ENCODE measurements around the gene RPTOR. TPM values are rescaled to one million over a fixed set of nuclear protein-coding genes. Genes with fewer than 3 reads are reported as not detected.

Gene RPTOR
- total and polyA plus RNA-seq, 4 experiments from 2014 or later: 2.4 to 51.8 (median 29.6) TPM

GRCh38 chr17:80509311-80509710 lies 35.3 kb upstream of the RPTOR start:
- no peak overlapping the region for H3K4me3 Mint-ChIP-seq
- ChIA-PET POLR2A (ENCODE audit: partially characterized antibody) (no interaction called here), CTCF (ENCODE audit: partially characterized antibody) (no interaction called here)
- no peaks in the 10 kb centered on the region for H3K9me3 Mint-ChIP-seq
- peaks cover 11 to 12% of the 10 kb centered on the region in 2 donors for H3K27me3 Mint-ChIP-seq
- Histone ChIP-seq H3K27me3 (ENCODE audit: insufficient read depth, low read length) (no peaks in the 10 kb centered on the region), H3K27ac (ENCODE audit: low read depth, low read length) (no peak overlapping the region), H3K36me3 (ENCODE audit: insufficient read depth, low read length) (no peaks in the 10 kb centered on the region), H3K9me3 (ENCODE audit: control insufficient read depth in 1 of 2, low read length in 2 of 2) (no peaks in the 10 kb centered on the region), H3K4me1 (ENCODE audit: insufficient read depth, low read length) (no peaks in the 10 kb centered on the region), H3K4me3 (ENCODE audit: low read length in 2 of 2) (no peak overlapping the region)
- no peak overlapping the region for H3K27ac Mint-ChIP-seq
- intact Hi-C loops (cut with micrococcal nuclease): no loop called here
- no peaks in the 10 kb centered on the region for H3K4me1 Mint-ChIP-seq
- H3K36me3 Mint-ChIP-seq: no peaks in the 10 kb centered on the region
- no peak for DNase-seq

GRCh38 chr17:80510132-80510531 lies 34.5 kb upstream of the RPTOR start:
- DNase-seq: no peak
- intact Hi-C loops (cut with micrococcal nuclease): no loop called here
- Mint-ChIP-seq H3K36me3 (no peaks in the 10 kb centered on the region), H3K9me3 (no peaks in the 10 kb centered on the region), H3K4me1 (no peaks in the 10 kb centered on the region), H3K27ac (no peak overlapping the region), H3K4me3 (no peak overlapping the region), H3K27me3 (peaks cover 10 to 11% of the 10 kb centered on the region in 2 donors)
- Histone ChIP-seq H3K27ac (ENCODE audit: low read depth, low read length) (no peak overlapping the region), H3K27me3 (ENCODE audit: insufficient read depth, low read length) (no peaks in the 10 kb centered on the region), H3K4me1 (ENCODE audit: insufficient read depth, low read length) (no peaks in the 10 kb centered on the region), H3K4me3 (ENCODE audit: low read length in 2 of 2) (no peak overlapping the region), H3K36me3 (ENCODE audit: insufficient read depth, low read length) (no peaks in the 10 kb centered on the region), H3K9me3 (ENCODE audit: control insufficient read depth in 1 of 2, low read length in 2 of 2) (no peaks in the 10 kb centered on the region)
- POLR2A ChIA-PET (ENCODE audit: partially characterized antibody): no interaction called here
- CTCF ChIA-PET (ENCODE audit: partially characterized antibody): no interaction called here

GRCh38 chr17:80510772-80511171 lies 33.9 kb upstream of the RPTOR start:
- Mint-ChIP-seq H3K4me3 (no peak overlapping the region), H3K9me3 (no peaks in the 10 kb centered on the region), H3K4me1 (no peaks in the 10 kb centered on the region), H3K27me3 (peaks cover 8 to 9% of the 10 kb centered on the region in 2 donors), H3K27ac (no peak overlapping the region), H3K36me3 (no peaks in the 10 kb centered on the region)
- POLR2A ChIA-PET (ENCODE audit: partially characterized antibody): no interaction called here
- DNase-seq: no peak
- no peaks in the 10 kb centered on the region for H3K36me3 ChIP-seq (ENCODE audit: insufficient read depth, low read length)
- H3K27me3 ChIP-seq (ENCODE audit: insufficient read depth, low read length): no peaks in the 10 kb centered on the region
- no peaks in the 10 kb centered on the region for H3K4me1 ChIP-seq (ENCODE audit: insufficient read depth, low read length)
- CTCF ChIA-PET (ENCODE audit: partially characterized antibody): interaction anchor here (0.7 kb wide), 1 partner anchor 807 kb away, joined by 3 read pairs; no protein-coding TSS in a partner anchor
- no peaks in the 10 kb centered on the region for H3K9me3 ChIP-seq (ENCODE audit: control insufficient read depth in 1 of 2, low read length in 2 of 2)
- intact Hi-C loops (cut with micrococcal nuclease): no loop called here
- no peak overlapping the region for H3K27ac ChIP-seq (ENCODE audit: low read depth, low read length)
- no peak overlapping the region for H3K4me3 ChIP-seq (ENCODE audit: low read length in 2 of 2)

GRCh38 chr17:80511222-80512180 lies 33.1 kb upstream of the RPTOR start:
- no peaks in the 10 kb centered on the region for H3K27me3 ChIP-seq (ENCODE audit: insufficient read depth, low read length)
- intact Hi-C loops (cut with micrococcal nuclease): no loop called here
- Mint-ChIP-seq H3K27ac (no peak overlapping the region), H3K4me1 (no peaks in the 10 kb centered on the region), H3K36me3 (no peaks in the 10 kb centered on the region), H3K27me3 (peaks cover 8 to 9% of the 10 kb centered on the region in 2 donors), H3K9me3 (no peaks in the 10 kb centered on the region), H3K4me3 (no peak overlapping the region)
- no peak for DNase-seq
- no peaks in the 10 kb centered on the region for H3K9me3 ChIP-seq (ENCODE audit: control insufficient read depth in 1 of 2, low read length in 2 of 2)
- ChIA-PET CTCF (ENCODE audit: partially characterized antibody) (no interaction called here), POLR2A (ENCODE audit: partially characterized antibody) (no interaction called here)
- no peak overlapping the region for H3K27ac ChIP-seq (ENCODE audit: low read depth, low read length)
- no peak overlapping the region for H3K4me3 ChIP-seq (ENCODE audit: low read length in 2 of 2)
- H3K36me3 ChIP-seq (ENCODE audit: insufficient read depth, low read length): no peaks in the 10 kb centered on the region
- no peaks in the 10 kb centered on the region for H3K4me1 ChIP-seq (ENCODE audit: insufficient read depth, low read length)

GRCh38 chr17:80512233-80512632 lies 32.4 kb upstream of the RPTOR start:
- POLR2A ChIA-PET (ENCODE audit: partially characterized antibody): no interaction called here
- Mint-ChIP-seq H3K27me3 (peaks cover 6 to 8% of the 10 kb centered on the region in 2 donors), H3K36me3 (no peaks in the 10 kb centered on the region), H3K4me1 (no peaks in the 10 kb centered on the region), H3K4me3 (no peak overlapping the region), H3K27ac (no peak overlapping the region), H3K9me3 (no peaks in the 10 kb centered on the region)
- no peaks in the 10 kb centered on the region for H3K9me3 ChIP-seq (ENCODE audit: control insufficient read depth in 1 of 2, low read length in 2 of 2)
- intact Hi-C loops (cut with micrococcal nuclease): no loop called here
- H3K36me3 ChIP-seq (ENCODE audit: insufficient read depth, low read length): no peaks in the 10 kb centered on the region
- no peak overlapping the region for H3K4me3 ChIP-seq (ENCODE audit: low read length in 2 of 2)
- H3K27ac ChIP-seq (ENCODE audit: low read depth, low read length): no peak overlapping the region
- H3K4me1 ChIP-seq (ENCODE audit: insufficient read depth, low read length): no peaks in the 10 kb centered on the region
- H3K27me3 ChIP-seq (ENCODE audit: insufficient read depth, low read length): no peaks in the 10 kb centered on the region
- DNase-seq: no peak
- CTCF ChIA-PET (ENCODE audit: partially characterized antibody): no interaction called here

GRCh38 chr17:80513201-80513600 lies 31.4 kb upstream of the RPTOR start:
- H3K27me3 Mint-ChIP-seq: peaks cover 3 to 8% of the 10 kb centered on the region in 2 donors
- Histone ChIP-seq H3K4me3 (ENCODE audit: low read length in 2 of 2) (no peak overlapping the region), H3K4me1 (ENCODE audit: insufficient read depth, low read length) (no peaks in the 10 kb centered on the region), H3K36me3 (ENCODE audit: insufficient read depth, low read length) (no peaks in the 10 kb centered on the region), H3K9me3 (ENCODE audit: control insufficient read depth in 1 of 2, low read length in 2 of 2) (no peaks in the 10 kb centered on the region), H3K27me3 (ENCODE audit: insufficient read depth, low read length) (no peaks in the 10 kb centered on the region), H3K27ac (ENCODE audit: low read depth, low read length) (no peak overlapping the region)
- no peaks in the 10 kb centered on the region for H3K9me3 Mint-ChIP-seq
- H3K27ac Mint-ChIP-seq: no peak overlapping the region
- POLR2A ChIA-PET (ENCODE audit: partially characterized antibody): no interaction called here
- H3K4me1 Mint-ChIP-seq: no peaks in the 10 kb centered on the region
- H3K36me3 Mint-ChIP-seq: no peaks in the 10 kb centered on the region
- no peak overlapping the region for H3K4me3 Mint-ChIP-seq
- no peak for DNase-seq
- CTCF ChIA-PET (ENCODE audit: partially characterized antibody): no interaction called here
- intact Hi-C loops (cut with micrococcal nuclease): no loop called here

- no peak overlapping the region for H3K27ac Mint-ChIP-seq
- no peaks in the 10 kb centered on the region for H3K4me1 Mint-ChIP-seq
- Histone ChIP-seq H3K9me3 (ENCODE audit: control insufficient read depth in 1 of 2, low read length in 2 of 2) (no peaks in the 10 kb centered on the region), H3K4me3 (ENCODE audit: low read length in 2 of 2) (no peak overlapping the region), H3K36me3 (ENCODE audit: insufficient read depth, low read length) (no peaks in the 10 kb centered on the region), H3K27ac (ENCODE audit: low read depth, low read length) (no peak overlapping the region), H3K27me3 (ENCODE audit: insufficient read depth, low read length) (no peaks in the 10 kb centered on the region), H3K4me1 (ENCODE audit: insufficient read depth, low read length) (no peaks in the 10 kb centered on the region)
- H3K27me3 Mint-ChIP-seq: peaks cover 3 to 8% of the 10 kb centered on the region in 2 donors
- ChIA-PET CTCF (ENCODE audit: partially characterized antibody) (no interaction called here), POLR2A (ENCODE audit: partially characterized antibody) (no interaction called here)
- H3K9me3 Mint-ChIP-seq: no peaks in the 10 kb centered on the region
- no peaks in the 10 kb centered on the region for H3K36me3 Mint-ChIP-seq
- DNase-seq: no peak
- intact Hi-C loops (cut with micrococcal nuclease): no loop called here
- H3K4me3 Mint-ChIP-seq: no peak overlapping the region
Measured at GRCh38 chr17:80513892-80514291, 30.7 kb upstream of the RPTOR start.

All from CD4-positive, alpha-beta memory T cell (primary cell).